Smooth muscle cell (in vitro differentiated cells): ENCODE results near the gene CALN1. TPM values are rescaled to one million over a fixed set of nuclear protein-coding genes. Genes with fewer than 3 reads are reported as not detected.

Source experiments
- DNase-seq: peaks from one replicate; lab custom pipeline; 2025; ENCODE audit not compliant: unreplicated experiment; lab: John Stamatoyannopoulos, UW
- H2AFZ ChIP-seq: fragments of 200-600 bp; sonication (generic); 2 replicates; pipeline ENCODE4 v1.6.0; 2016; ENCODE audit warnings: antibody characterized with exemption, low read depth, mild to moderate bottlenecking
- H3F3A ChIP-seq: fragments of 200-600 bp; sonication (generic); 2 replicates; pipeline ENCODE4 v1.6.0; 2017; ENCODE audit warnings: antibody characterized with exemption, low read depth
- H3K27ac ChIP-seq: fragments of 200-600 bp; sonication (generic); 2 replicates; pipeline ENCODE4 v1.5.1; 2016; ENCODE audit warnings: low read depth, mild to moderate bottlenecking
- H3K27me3 ChIP-seq: fragments of 200-600 bp; sonication (generic); 2 replicates; pipeline ENCODE4 v1.6.1; 2016; ENCODE audit warnings: low read depth, mild to moderate bottlenecking
- H3K36me3 ChIP-seq: fragments of 200-600 bp; sonication (generic); 2 replicates; pipeline ENCODE4 v1.5.1; 2016; ENCODE audit warnings: low read depth
- H3K4me1 ChIP-seq: fragments of 200-600 bp; sonication (generic); 2 replicates; pipeline ENCODE4 v1.5.1; 2016; ENCODE audit warnings: low read depth
- H3K4me2 ChIP-seq: fragments of 200-600 bp; sonication (generic); 2 replicates; pipeline ENCODE4 v1.6.0; 2016; ENCODE audit warnings: mild to moderate bottlenecking
- H3K4me3 ChIP-seq: fragments of 200-600 bp; sonication (generic); 2 replicates; pipeline ENCODE4 v1.5.1; 2016; ENCODE audit warnings: mild to moderate bottlenecking
- H3K79me2 ChIP-seq: fragments of 200-600 bp; sonication (generic); 2 replicates; pipeline ENCODE4 v1.6.0; 2016; ENCODE audit warnings: low read depth, mild to moderate bottlenecking
- H3K9ac ChIP-seq: fragments of 200-600 bp; sonication (generic); 2 replicates; pipeline ENCODE4 v1.6.0; 2016; ENCODE audit warnings: low read depth
- H3K9me3 ChIP-seq: fragments of 200-600 bp; sonication (generic); replicated peaks from 2 replicates; pipeline ENCODE4 v1.5.1; 2016; ENCODE audit warnings: low read depth
- H4K20me1 ChIP-seq: fragments of 200-600 bp; sonication (generic); 2 replicates; pipeline ENCODE4 v1.6.0; 2016; ENCODE audit warnings: low read depth
- WGBS: methylation state at CpG from one replicate; pipeline ENCODE4 v1.1.7; 2016; ENCODE audit warnings: low lambda C conversion rate; 5-methylcytosine and 5-hydroxymethylcytosine counted together
- polyA plus RNA-seq: library from polyadenylated mRNA; unstranded; fragments of >200 nt; fragmentation: Nextera tagmentation; extraction: Ambion mirVana; gene quantifications from 2 replicates; pipeline ENCODE4 v1.2.1, GENCODE V29; 2016
- total RNA-seq: library from RNA; depleted of rRNA; stranded (reverse); fragments of >200 nt; gene quantifications from 2 replicates; pipeline ENCODE4 v1.2.3, GENCODE V29; 2014
- TF ChIP-seq, protein P1 (sequence below): fragments of 200-600 bp; sonication (generic); IDR thresholded peaks from 2 replicates; pipeline ENCODE4 v1.5.1; 2017; ENCODE audit warnings: borderline replicate concordance, mild to moderate bottlenecking, antibody characterized with exemption; ENCODE audit not compliant: insufficient read depth, poor library complexity, severe bottlenecking

Gene CALN1
- total and polyA plus RNA-seq, 2 experiments from 2014 or later: not detected

DNA sequence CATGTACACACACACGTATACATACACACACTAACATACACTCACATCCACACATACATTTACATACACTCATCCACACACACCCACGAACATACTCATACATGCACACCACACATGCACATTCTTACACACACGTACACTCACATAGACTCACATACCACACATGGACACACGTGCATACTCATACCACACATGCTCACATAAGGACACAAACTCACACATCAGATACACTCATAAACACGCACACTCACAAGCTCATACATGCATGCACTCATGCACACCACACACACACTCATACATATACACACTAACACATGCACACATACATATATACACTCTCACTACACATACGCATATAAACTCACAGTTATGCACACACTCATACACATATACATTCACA is 1.2 kb upstream of the CALN1 start:
- Histone ChIP-seq H2AFZ (no peak overlapping the region), H3F3A (no peaks in the 10 kb centered on the region), H4K20me1 (no peaks in the 10 kb centered on the region), H3K4me1 (no peaks in the 10 kb centered on the region), H3K36me3 (no peaks in the 10 kb centered on the region), H3K9ac (no peak overlapping the region), H3K27ac (no peak overlapping the region), H3K4me3 (no peak overlapping the region), H3K9me3 (no peaks in the 10 kb centered on the region), H3K27me3 (peaks cover 10% of the 10 kb centered on the region), H3K4me2 (no peak overlapping the region), H3K79me2 (no peaks in the 10 kb centered on the region)
- 94% methylated on average over 6 of the region's 6 CpGs for WGBS
- no peak for DNase-seq
- TF ChIP-seq, protein P1, sequence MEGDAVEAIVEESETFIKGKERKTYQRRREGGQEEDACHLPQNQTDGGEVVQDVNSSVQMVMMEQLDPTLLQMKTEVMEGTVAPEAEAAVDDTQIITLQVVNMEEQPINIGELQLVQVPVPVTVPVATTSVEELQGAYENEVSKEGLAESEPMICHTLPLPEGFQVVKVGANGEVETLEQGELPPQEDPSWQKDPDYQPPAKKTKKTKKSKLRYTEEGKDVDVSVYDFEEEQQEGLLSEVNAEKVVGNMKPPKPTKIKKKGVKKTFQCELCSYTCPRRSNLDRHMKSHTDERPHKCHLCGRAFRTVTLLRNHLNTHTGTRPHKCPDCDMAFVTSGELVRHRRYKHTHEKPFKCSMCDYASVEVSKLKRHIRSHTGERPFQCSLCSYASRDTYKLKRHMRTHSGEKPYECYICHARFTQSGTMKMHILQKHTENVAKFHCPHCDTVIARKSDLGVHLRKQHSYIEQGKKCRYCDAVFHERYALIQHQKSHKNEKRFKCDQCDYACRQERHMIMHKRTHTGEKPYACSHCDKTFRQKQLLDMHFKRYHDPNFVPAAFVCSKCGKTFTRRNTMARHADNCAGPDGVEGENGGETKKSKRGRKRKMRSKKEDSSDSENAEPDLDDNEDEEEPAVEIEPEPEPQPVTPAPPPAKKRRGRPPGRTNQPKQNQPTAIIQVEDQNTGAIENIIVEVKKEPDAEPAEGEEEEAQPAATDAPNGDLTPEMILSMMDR: no peak

DNA sequence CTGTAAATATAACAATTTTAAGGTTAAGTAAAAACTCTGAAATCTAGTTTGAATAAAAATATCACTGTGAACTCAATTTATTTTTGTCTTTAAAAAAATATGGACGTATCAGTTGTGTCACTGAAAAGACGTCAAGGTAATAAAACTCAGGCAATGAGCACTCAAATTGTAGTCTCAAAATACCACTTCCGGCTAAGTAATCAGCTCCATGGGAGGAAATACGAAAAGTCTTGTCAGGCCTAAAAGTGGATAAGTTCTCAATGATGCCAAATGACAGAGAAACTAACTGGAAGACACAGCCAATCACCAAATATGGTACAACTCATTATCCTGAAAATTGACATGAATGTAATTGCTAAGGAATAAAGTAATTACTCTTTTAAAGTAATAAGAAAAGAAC is 719 bp downstream of the CALN1 start:
- H2AFZ ChIP-seq: no peak overlapping the region

DNA sequence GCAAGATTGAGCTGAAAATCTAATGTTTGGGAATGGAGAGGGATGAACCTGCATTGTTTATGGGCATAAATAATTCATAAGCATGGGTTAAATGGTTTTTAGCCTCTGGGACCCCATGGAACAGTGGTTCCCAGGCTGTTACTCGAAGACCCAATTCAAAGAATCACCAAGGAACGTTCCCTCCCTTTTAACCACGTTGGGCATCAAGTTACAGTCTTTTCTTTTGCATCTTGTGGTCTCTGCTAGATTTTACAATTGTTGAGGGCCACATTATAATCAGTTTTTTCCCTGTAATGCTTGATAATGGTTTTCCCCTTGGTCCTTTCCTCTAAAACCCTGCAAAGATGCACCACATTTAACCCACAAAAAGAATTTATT is 2.5 kb downstream of the CALN1 start:
- Histone ChIP-seq H4K20me1 (no peaks in the 10 kb centered on the region), H3K9me3 (no peaks in the 10 kb centered on the region), H3K36me3 (no peaks in the 10 kb centered on the region), H3K9ac (no peak overlapping the region), H3K4me3 (no peak overlapping the region), H3K4me2 (no peak overlapping the region), H3K27ac (no peak overlapping the region), H3F3A (no peaks in the 10 kb centered on the region), H3K79me2 (no peaks in the 10 kb centered on the region), H3K4me1 (no peaks in the 10 kb centered on the region), H2AFZ (no peak overlapping the region), H3K27me3 (peaks cover 10% of the 10 kb centered on the region)
- TF ChIP-seq, protein P1: no peak
- no peak for DNase-seq
- 58% methylated on average over 3 of the region's 3 CpGs for WGBS

More for the DNA sequence above, 719 bp downstream of the CALN1 start:
- Histone ChIP-seq H3K4me2 (no peak overlapping the region), H3K4me3 (no peak overlapping the region), H4K20me1 (no peaks in the 10 kb centered on the region), H3K4me1 (no peaks in the 10 kb centered on the region), H3K36me3 (no peaks in the 10 kb centered on the region), H3K79me2 (no peaks in the 10 kb centered on the region), H3K27me3 (peaks cover 10% of the 10 kb centered on the region), H3F3A (no peaks in the 10 kb centered on the region), H3K9me3 (no peaks in the 10 kb centered on the region), H3K27ac (no peak overlapping the region), H3K9ac (no peak overlapping the region)
- WGBS: 89% methylated on average over 4 of the region's 4 CpGs
- DNase-seq: no peak
- TF ChIP-seq, protein P1: no peak

DNA sequence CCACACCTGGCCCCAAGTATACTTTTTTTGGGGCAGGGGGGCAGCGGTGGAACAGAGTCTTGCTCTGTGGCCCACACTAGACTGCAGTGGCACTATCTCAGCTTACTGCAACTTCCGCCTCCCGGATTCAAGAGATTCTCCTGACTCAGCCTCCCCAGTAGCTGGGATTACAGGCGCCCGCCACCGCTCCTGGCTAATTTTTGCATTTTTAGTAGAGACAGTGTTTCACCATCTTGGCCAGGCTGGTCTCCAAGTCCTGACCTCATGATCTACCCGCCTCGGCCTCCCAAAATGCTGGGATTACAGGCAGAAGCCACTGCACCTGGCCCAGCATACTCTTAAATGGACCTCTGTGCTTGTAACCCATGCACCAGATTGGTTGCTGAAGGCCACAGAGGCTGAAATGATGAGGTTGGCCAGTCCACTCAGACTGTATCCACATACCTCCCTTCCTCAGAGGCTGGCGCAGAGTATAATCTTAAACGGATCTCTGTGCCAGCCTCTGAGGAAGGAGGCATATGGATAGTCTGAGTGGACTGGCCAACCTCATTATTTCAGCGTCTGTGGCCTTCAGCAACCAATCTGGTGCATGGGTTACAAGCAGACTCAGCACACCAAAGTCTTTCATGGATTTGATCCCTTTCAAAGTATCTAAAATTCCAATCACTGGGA is 3.0 kb downstream of the CALN1 start:
- Histone ChIP-seq H3K79me2 (no peaks in the 10 kb centered on the region), H3K36me3 (no peaks in the 10 kb centered on the region), H2AFZ (no peak overlapping the region), H3K4me3 (no peak overlapping the region), H3K4me2 (no peak overlapping the region), H3K27ac (no peak overlapping the region), H3K9ac (no peak overlapping the region), H4K20me1 (no peaks in the 10 kb centered on the region), H3F3A (no peaks in the 10 kb centered on the region), H3K27me3 (peaks cover 10% of the 10 kb centered on the region), H3K9me3 (no peaks in the 10 kb centered on the region), H3K4me1 (no peaks in the 10 kb centered on the region)
- WGBS: 98% methylated on average over 11 of the region's 11 CpGs
- DNase-seq: no peak
- TF ChIP-seq, protein P1: no peak
